GM10266 (cell line): ENCODE data around the gene SMTNL2.
"Not testable (repeated sequence)": the region's sequence is repeated elsewhere in the genome, so short reads cannot be mapped to it uniquely, and the experiment has no call there.

ENCODE experiments used
- DNase-seq: peaks from one replicate; pipeline ENCODE4 v3.0.0; 2012; ENCODE audit errors: extremely low spot score
- TF ChIP-seq, protein P1 (sequence below): IDR thresholded peaks from 2 replicates; pipeline ENCODE4 v1.5.1; 2012; ENCODE audit warnings: mild to moderate bottlenecking, low read depth; ENCODE audit not compliant: control insufficient read depth, insufficient read depth; ENCODE audit errors: missing control alignments

Gene SMTNL2

DNA sequence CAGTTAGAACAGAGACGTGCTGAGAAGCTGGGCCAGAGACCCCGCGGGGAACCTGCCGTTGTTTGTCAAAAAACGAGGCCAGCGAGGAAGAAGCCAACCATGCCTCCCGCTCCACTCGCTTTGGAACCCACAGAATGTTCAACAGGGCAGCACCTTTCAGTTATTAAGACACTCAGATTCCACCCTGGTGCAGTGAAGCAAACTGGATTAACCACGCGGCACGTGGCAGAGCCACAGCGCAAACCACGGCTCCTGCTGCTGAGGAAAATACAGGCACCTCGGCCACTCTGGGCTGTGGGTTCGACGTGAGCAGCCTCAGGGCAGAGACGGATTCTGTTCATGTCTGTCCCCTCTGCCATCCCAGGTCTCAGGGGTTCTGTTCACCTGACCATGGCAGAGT, 32.8 kb downstream of the SMTNL2 start:
- TF ChIP-seq, protein P1, sequence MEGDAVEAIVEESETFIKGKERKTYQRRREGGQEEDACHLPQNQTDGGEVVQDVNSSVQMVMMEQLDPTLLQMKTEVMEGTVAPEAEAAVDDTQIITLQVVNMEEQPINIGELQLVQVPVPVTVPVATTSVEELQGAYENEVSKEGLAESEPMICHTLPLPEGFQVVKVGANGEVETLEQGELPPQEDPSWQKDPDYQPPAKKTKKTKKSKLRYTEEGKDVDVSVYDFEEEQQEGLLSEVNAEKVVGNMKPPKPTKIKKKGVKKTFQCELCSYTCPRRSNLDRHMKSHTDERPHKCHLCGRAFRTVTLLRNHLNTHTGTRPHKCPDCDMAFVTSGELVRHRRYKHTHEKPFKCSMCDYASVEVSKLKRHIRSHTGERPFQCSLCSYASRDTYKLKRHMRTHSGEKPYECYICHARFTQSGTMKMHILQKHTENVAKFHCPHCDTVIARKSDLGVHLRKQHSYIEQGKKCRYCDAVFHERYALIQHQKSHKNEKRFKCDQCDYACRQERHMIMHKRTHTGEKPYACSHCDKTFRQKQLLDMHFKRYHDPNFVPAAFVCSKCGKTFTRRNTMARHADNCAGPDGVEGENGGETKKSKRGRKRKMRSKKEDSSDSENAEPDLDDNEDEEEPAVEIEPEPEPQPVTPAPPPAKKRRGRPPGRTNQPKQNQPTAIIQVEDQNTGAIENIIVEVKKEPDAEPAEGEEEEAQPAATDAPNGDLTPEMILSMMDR, result no peak
- no peak for DNase-seq

DNA sequence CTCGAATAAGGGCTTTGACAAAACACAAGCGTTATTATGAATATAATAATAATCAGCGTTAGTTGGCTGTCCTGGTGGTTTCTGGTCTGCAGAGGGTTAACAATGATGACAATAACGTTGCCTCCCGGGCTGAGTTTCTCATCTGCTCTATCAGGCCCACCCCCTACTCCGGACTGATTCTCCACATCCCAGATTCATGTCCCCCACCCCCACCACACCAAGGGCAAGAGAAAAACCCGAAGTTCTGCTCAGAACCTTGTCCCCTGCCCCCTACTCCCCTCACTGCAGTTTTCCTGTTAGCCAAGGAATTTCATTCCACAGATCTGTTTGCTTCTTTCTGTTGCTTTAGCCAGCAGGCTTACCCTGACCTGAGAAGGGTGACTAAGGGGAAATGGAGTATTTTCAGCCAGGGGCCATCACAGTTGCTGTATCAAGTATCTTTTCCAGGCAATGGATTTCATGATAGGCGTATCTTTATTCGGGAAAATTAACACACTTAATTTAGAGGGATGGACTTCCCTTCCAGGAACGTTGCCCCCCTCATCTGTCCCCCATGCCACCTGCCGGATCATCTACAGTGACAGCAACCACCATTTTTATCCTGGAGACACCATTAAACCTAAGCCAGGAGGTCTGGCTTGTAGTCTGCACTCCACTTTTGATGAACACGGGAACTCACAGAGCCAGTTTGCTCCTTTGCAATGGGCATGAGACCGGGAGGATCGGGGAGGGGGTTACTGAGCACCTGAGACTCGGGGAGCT, 33.4 kb downstream of the SMTNL2 start:
- DNase-seq, result no peak
- TF ChIP-seq, protein P1, result no peak

DNA sequence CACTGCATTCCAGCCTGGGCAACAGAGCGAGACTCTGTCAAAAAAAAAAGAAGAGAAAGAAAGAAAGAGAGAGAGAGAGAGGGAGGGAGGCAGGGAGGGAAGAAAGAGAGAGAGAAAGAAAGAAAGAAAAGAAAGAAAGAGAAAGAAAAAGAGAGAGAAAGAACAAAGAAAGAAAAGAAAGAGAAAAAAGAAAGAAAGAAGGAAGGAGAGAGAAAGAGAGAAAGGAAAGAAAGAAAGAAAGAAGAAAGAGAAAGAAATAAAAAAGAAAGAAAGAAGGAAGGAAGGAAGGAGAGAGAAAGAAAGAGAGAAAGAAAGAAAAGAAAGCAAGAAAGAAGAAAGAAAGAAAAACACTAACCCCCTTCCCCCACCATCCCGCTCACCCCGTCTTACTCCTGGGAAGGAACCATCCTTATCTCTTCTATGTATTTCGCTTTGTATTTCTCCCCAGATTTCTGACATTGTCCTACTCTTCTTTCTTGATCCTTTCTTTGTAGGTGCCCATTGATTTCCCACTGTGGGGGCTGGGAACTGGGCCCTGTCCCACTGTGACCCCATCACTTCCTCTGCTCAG, 36.3 kb downstream of the SMTNL2 start:
- DNase-seq, result no peak
- TF ChIP-seq, protein P1, result no peak

DNA sequence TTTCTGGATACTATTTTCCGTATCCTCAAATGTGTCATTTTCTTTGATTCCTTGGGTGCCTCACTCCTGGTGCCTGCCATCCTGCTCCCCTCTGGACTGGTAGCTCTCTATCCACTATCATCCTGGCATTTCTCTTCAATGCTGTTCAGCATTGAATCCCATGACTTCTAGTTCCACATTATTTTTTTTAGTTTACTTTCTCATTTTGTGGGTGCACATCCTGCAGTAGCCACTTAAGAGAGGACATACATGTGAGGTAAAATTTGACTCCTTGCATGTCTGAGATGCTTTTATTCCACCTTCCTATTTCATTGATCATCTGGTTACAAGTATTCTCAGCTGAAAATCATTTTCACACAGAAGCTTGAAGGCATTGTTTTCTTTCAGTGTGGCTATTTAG, 38.0 kb downstream of the SMTNL2 start:
- TF ChIP-seq, protein P1, result no peak
- no peak for DNase-seq

DNA sequence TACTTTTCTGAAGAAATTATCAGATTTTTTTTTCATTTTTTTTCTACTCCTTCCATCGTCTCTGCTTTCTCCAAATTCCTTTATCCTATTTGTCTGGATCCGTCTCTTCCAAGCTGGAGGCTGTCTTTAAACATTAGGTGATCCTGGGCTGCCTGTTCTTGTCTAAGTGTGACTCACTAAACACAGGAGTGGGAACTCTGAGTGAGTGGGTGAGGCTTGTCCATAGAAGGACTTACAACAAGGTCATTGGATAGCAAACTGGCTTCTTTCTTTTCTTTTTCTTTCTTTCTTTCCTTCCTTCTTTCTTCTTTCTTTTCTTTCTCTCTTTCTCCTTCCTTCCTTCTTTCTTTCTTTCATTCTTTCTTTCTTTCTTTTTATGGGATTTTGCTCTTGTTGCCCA, 38.9 kb downstream of the SMTNL2 start:
- no peak for DNase-seq
- TF ChIP-seq, protein P1, result no peak

DNA sequence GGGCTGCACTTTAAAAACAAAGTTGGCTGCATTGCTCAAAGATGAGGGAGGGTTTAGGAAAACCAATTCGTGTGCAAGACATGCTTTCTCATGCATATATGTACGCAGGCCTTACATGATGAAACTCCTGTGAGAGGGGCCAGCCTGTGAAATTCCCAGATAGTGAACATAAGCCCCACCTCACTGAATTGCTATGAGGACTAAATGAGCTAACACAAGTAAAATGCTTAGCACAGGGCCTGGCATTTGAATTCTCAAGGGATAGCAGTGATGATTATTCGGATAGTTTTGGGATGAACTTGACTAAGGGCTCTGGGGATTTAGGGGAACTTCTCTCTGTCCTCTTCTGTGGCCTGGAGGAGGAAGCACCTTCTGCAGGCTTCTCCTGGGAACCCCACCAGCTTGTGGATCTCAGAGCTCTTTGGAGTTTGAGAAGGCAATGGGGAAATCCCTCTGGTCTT, 40.2 kb downstream of the SMTNL2 start:
- DNase-seq, result not testable (repeated sequence)

DNA sequence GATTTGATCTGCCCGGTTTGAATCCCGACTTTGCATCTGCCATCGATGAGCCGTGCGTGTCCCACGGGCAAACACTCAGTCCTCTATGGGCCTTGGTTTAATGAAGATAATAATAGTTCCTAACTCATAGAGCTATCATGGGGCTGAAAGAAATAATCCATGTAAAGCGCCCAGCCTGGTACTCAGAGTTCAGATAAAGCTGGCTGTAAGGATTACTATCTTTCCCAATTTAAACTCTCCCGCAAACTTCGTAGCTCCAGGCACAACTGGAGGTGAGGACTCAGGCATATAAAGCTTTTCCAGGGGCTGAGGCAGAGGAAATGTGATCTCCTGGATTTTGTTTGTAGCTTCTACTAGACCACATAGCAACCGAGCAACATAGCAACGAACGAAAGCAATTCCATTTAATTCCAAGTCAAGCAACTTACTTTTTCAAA, 40.9 kb downstream of the SMTNL2 start:
- DNase-seq, result no peak
- TF ChIP-seq, protein P1, result no peak

DNA sequence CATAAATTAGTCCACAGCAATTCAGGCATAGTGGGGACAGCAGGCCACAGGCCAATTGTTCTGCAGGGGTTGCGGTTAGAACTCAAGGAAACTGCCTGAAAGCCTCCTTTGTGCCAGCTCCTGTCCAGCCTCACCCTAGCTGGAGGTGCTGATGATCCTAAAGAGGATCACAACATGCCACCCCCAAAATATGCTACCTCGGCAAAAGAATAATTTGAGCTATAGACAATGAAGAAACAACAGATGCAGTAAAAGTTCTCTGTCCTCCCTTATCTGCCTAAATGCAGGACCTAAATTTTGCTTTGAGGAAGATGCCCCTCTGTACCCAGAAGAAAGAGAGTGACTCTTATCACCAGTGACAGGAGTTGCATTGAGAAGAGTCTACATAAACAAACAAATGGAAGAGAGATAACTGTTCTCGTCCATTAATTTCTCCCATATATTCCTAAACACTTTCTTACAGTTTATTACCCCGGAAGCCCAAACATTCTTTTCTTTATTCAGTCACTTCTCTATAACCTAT, 42.5 kb downstream of the SMTNL2 start:
- DNase-seq, result no peak
- TF ChIP-seq, protein P1, result no peak
